GM12878 (cell line): ENCODE data around the gene WWC2. TPM values are rescaled to one million over a fixed set of nuclear protein-coding genes. Genes with fewer than 3 reads are reported as not detected.

Experiments
- ATAC-seq: fragments of 200-7000 bp; cut with Tn5 transposase; 3 replicates; pipeline ENCODE4 v1.9.1; 2020; ENCODE audit warnings: mild to moderate bottlenecking, moderate library complexity
- BruUV-seq: library from RNA; stranded (reverse); fragments of 400-500 nt; replicated peaks from 2 replicates; lab custom pipeline; 2021; lab: Mats Ljungman, UMichigan
- CTCF ChIA-PET: fragments of 300-600 bp; sonication (Branson Sonifier 250); formaldehyde crosslinking; extraction: SDS; loops from one replicate; lab custom pipeline; 2021; ENCODE audit warnings: inconsistent platforms; lab: Yijun Ruan, JAX
- POLR2A ChIA-PET: fragments of 350-600 bp; formaldehyde crosslinking; extraction: SDS; loops from one replicate; lab custom pipeline; 2021; ENCODE audit warnings: inconsistent platforms; lab: Charles Lee
- RAD21 ChIA-PET: fragments of 300-600 bp; sonication (Branson Sonifier 250); formaldehyde crosslinking; loops from one replicate; lab custom pipeline; 2023; ENCODE audit warnings: antibody characterized with exemption; ENCODE audit not compliant: unreplicated experiment; lab: Charles Lee
- SMC1A ChIA-PET: fragments of 300-600 bp; sonication (Branson Sonifier 250); formaldehyde crosslinking; loops from one replicate; lab custom pipeline; 2023; ENCODE audit not compliant: unreplicated experiment, uncharacterized antibody; lab: Charles Lee
- DNase-seq: peaks from one replicate; pipeline ENCODE4 v3.0.0-alpha.2; 2011; ENCODE audit warnings: low read depth, low spot score
- FAIRE-seq: peaks from 3 replicates; lab custom pipeline; 2011; peaks lifted over from hg19 to GRCh38; lab: Jason Lieb, UNC
- H2AFZ ChIP-seq: 2 replicates; pipeline ENCODE4 v1.6.0; 2011; ENCODE audit warnings: low read depth, low read length, control low read depth; ENCODE audit not compliant: control insufficient read depth
- H3K27ac ChIP-seq: 2 replicates; pipeline ENCODE4 v1.5.1; 2011; ENCODE audit warnings: control low read depth; ENCODE audit not compliant: control insufficient read depth, insufficient read depth
- H3K27me3 ChIP-seq, 2 experiments: replicated peaks in 1 of 2; 2 replicates each; pipeline versions ENCODE4 v1.6.0 to v1.6.1; 2011; ENCODE audit warnings: low read length in 1 of 2; ENCODE audit not compliant: control insufficient read depth in 2 of 2, insufficient read depth in 2 of 2
- H3K36me3 ChIP-seq, 2 experiments: 2 replicates each; pipeline ENCODE4 v1.5.1; 2011; ENCODE audit warnings: low read length in 1 of 2; ENCODE audit not compliant: control insufficient read depth in 2 of 2, insufficient read depth in 2 of 2
- H3K4me1 ChIP-seq: 2 replicates; pipeline ENCODE4 v1.6.1; 2011; ENCODE audit warnings: mild to moderate bottlenecking, low read length, moderate library complexity, mixed read lengths; ENCODE audit not compliant: control insufficient read depth, insufficient read depth
- H3K4me2 ChIP-seq: 2 replicates; pipeline ENCODE4 v1.6.0; 2011; ENCODE audit warnings: control low read depth; ENCODE audit not compliant: control insufficient read depth, insufficient read depth
- H3K4me3 ChIP-seq: fragments of 200-600 bp; sonication (generic); 2 replicates; pipeline ENCODE4 v1.5.1; 2016
- H3K79me2 ChIP-seq: 2 replicates; pipeline ENCODE4 v1.6.0; 2011; ENCODE audit warnings: low read length; ENCODE audit not compliant: control insufficient read depth, insufficient read depth
- H3K9ac ChIP-seq: 2 replicates; pipeline ENCODE4 v1.8.0; 2011; ENCODE audit warnings: low read length, control low read depth, mixed read lengths; ENCODE audit not compliant: control insufficient read depth, insufficient read depth
- H3K9me3 ChIP-seq: replicated peaks from 3 replicates; pipeline ENCODE4 v1.5.1; 2011; ENCODE audit warnings: mild to moderate bottlenecking, low read length; ENCODE audit not compliant: control insufficient read depth, insufficient read depth
- H4K20me1 ChIP-seq: 2 replicates; pipeline ENCODE4 v1.6.0; 2011; ENCODE audit not compliant: control insufficient read depth, insufficient read depth
- BHLHE40 ChIP-seq, 2 experiments: fragments of 450-650 bp in 1 of 2; IDR thresholded peaks; 2 replicates each; pipeline ENCODE4 v1.6.1; 2011 to 2017; ENCODE audit warnings: low read depth in 2 of 2, borderline replicate concordance in 1 of 2, improper control_type of control experiment in 1 of 2, low read length in 1 of 2, mild to moderate bottlenecking in 1 of 2
- BMI1 ChIP-seq: fragments of 450-650 bp; IDR thresholded peaks from 2 replicates; pipeline ENCODE4 v1.6.1; 2016; ENCODE audit warnings: mild to moderate bottlenecking, moderate library complexity, borderline replicate concordance
- FOXM1 ChIP-seq: IDR thresholded peaks from 2 replicates; pipeline ENCODE4 v1.6.1; 2012; ENCODE audit warnings: low read depth, mild to moderate bottlenecking, inconsistent platforms, low read length, moderate library complexity
- JUND ChIP-seq: IDR thresholded peaks from 2 replicates; pipeline ENCODE4 v1.6.1; 2012; ENCODE audit warnings: low read depth, mild to moderate bottlenecking, low read length, improper control_type of control experiment, moderate library complexity
- POLR2AphosphoS2 ChIP-seq: IDR thresholded peaks from 2 replicates; pipeline ENCODE4 v1.6.1; 2011; ENCODE audit warnings: low read depth, mild to moderate bottlenecking, low read length, improper control_type of control experiment, moderate library complexity
- POU2F2 ChIP-seq: IDR thresholded peaks from 3 replicates; pipeline ENCODE4 v1.6.1; 2011; ENCODE audit warnings: low read depth, mild to moderate bottlenecking, low read length, borderline replicate concordance
- RAD21 ChIP-seq: IDR thresholded peaks from 2 replicates; pipeline ENCODE4 v1.6.1; 2011; ENCODE audit warnings: mild to moderate bottlenecking, low read depth, low read length, moderate library complexity; ENCODE audit not compliant: insufficient read depth
- RUNX3 ChIP-seq: IDR thresholded peaks from 2 replicates; pipeline ENCODE4 v1.6.1; 2012; ENCODE audit warnings: low read length, inconsistent platforms
- SMC3 ChIP-seq: IDR thresholded peaks from 2 replicates; pipeline ENCODE4 v1.6.1; 2011; ENCODE audit warnings: low read length, improper control_type of control experiment, borderline replicate concordance
- TARDBP ChIP-seq: IDR thresholded peaks from 2 replicates; pipeline ENCODE4 v1.6.1; 2016; ENCODE audit warnings: borderline replicate concordance
- YY1 ChIP-seq: IDR thresholded peaks from 2 replicates; pipeline ENCODE4 v1.6.1; 2011; ENCODE audit warnings: low read depth, mild to moderate bottlenecking, low read length
- WGBS: methylation state at CpG from one replicate; pipeline ENCODE4 v1.1.6; 2016; ENCODE audit warnings: low lambda C conversion rate; ENCODE audit not compliant: insufficient replicate concordance, insufficient coverage; ENCODE audit errors: missing lambda C conversion rate; 5-methylcytosine and 5-hydroxymethylcytosine counted together
- in situ Hi-C: fragments of 300-500 bp; cut with MboI; formaldehyde crosslinking; loops from 9 replicates; pipeline ENCODE4 v1.14.3; 2018; ENCODE audit warnings: mixed read lengths
- intact Hi-C: fragments of 100-400 bp; cut with micrococcal nuclease; formaldehyde crosslinking; loops from one replicate; pipeline ENCODE4 v1.14.2; 2022; ENCODE audit not compliant: unreplicated experiment
- polyA plus RNA-seq, 11 experiments: library from polyadenylated mRNA; depleted of rRNA in 4 of 11; unstranded in 6 of 11; stranded (reverse) in 5 of 11; fragments of >200 nt; fragmentation: Nextera tagmentation in 4 of 11; fragmentation: Illumina TruSeq in 1 of 11; extraction: Ambion mirVana in 4 of 11; extraction: Trizol in 1 of 11; gene quantifications; 1 replicate in 1 of 11; 2 replicates in 10 of 11; pipeline versions ENCODE4 v1.2.1 to v1.2.3, GENCODE V29; 2011 to 2016; ENCODE audit warnings: inconsistent platforms in 2 of 11, missing spikeins in 2 of 11, low read depth in 1 of 11
- total RNA-seq, 4 experiments: library from RNA; depleted of rRNA in 3 of 4; stranded (reverse); fragments of >200 nt in 3 of 4; fragmentation: Illumina TruSeq in 1 of 4; extraction: Trizol in 1 of 4; gene quantifications; 2 replicates each; pipeline versions ENCODE4 v1.2.1 to v1.2.3, GENCODE V29; 2013 to 2021
- TF ChIP-seq, protein P1 (sequence below): IDR thresholded peaks from 2 replicates; pipeline ENCODE4 v1.6.1; 2012; ENCODE audit warnings: low read depth, low read length, improper control_type of control experiment
- TF ChIP-seq, protein P2 (sequence below), 3 experiments: IDR thresholded peaks in 2 of 3; conservative IDR thresholded peaks in 1 of 3; 2 replicates each; pipeline ENCODE4 v1.5.1; 2011; ENCODE audit warnings: low read depth in 3 of 3, low read length in 3 of 3, mild to moderate bottlenecking in 3 of 3, control low read depth in 2 of 3, moderate library complexity in 2 of 3, inconsistent platforms in 1 of 3, mixed read lengths in 1 of 3; ENCODE audit not compliant: control insufficient read depth in 2 of 3, insufficient read depth in 1 of 3; ENCODE audit errors: extremely low read depth in 1 of 3
- TF ChIP-seq, protein P3 (sequence below): fragments of 450-650 bp; IDR thresholded peaks from 2 replicates; pipeline ENCODE4 v1.6.1; 2017; ENCODE audit warnings: mild to moderate bottlenecking, low read depth, inconsistent platforms; ENCODE audit not compliant: poor library complexity, severe bottlenecking
- TF ChIP-seq, protein P4 (sequence below): fragments of 450-650 bp; IDR thresholded peaks from 2 replicates; pipeline ENCODE4 v1.6.1; 2016; ENCODE audit warnings: mild to moderate bottlenecking

The WWC2 gene
- total and polyA plus RNA-seq, 10 of the 15 experiments (the other 5 are each of a cell fraction or from before 2014, with no cell fraction given) = 0.02 to 0.72 (median 0.06) TPM; not detected in 3

DNA sequence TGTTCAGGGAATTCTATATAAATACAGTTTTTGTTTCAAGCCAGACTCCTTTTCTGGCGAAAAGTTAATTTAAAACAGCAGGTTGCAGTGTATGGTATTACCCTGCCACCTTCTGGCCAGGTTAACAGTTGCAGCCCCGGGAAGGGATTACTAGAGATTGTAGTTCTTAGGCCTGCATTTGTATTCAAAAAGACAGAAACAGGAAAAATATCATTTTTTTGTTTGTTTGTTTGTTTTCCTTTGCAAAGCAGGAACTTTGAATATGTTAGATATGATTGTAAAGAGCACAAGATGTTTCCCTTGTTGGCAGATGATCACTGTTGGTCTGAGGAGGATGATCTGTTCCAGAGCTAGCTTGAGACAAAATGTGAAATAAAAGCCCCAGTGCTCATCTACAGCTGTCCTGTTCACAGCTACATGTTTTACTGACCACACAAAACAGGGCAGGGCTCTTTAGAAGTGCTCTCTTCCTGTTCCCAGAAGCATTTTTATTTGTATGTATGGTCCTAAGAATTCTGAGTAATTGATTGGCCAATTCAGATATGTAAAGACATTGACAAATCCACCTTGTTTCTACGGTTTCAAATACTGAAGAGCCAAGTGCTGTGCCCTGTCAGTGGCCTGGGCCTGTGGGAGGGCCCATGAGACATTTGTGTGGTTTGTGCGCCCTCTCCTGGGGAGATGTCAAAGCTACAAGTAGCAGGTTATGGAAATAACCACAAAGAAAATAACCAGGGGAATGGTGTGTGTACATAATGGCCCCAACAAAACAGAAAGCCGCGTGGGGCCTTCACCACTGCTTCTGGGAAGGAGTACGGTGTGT lies 163.1 kb downstream of the WWC2 start:
- intact Hi-C loops (loop anchor here (1.0 to 10.0 kb wide), 4 partner anchors 145 to 457 kb away; no protein-coding TSS in a partner anchor), in situ Hi-C loops (no loop called here)
- TF ChIP-seq TARDBP (no peak), SMC3 (peak; percentile 74), JUND (no peak), RAD21 (peak; percentile 93), BMI1 (no peak), BHLHE40 (IDR thresholded peaks at IDR 0.05; ENCODE audit: borderline replicate concordance in 1 of 2, low read depth in 2 of 2, low read length in 1 of 2) (0 out of 4 replicates have a peak, but pooled peaks of 1 of the 2 experiments have one; percentile 11), YY1 (0 out of 2 replicates have a peak, but pooled peaks have one; percentile 43), FOXM1 (0 out of 2 replicates have a peak, but pooled peaks have one; percentile 33), POLR2AphosphoS2 (no peak), POU2F2 (peak; percentile 36; the same call in 1 of the 3 replicates), RUNX3 (peak; percentile 79)
- TF ChIP-seq, protein P1, sequence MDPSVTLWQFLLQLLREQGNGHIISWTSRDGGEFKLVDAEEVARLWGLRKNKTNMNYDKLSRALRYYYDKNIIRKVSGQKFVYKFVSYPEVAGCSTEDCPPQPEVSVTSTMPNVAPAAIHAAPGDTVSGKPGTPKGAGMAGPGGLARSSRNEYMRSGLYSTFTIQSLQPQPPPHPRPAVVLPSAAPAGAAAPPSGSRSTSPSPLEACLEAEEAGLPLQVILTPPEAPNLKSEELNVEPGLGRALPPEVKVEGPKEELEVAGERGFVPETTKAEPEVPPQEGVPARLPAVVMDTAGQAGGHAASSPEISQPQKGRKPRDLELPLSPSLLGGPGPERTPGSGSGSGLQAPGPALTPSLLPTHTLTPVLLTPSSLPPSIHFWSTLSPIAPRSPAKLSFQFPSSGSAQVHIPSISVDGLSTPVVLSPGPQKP = no peak
- TF ChIP-seq, protein P2, sequence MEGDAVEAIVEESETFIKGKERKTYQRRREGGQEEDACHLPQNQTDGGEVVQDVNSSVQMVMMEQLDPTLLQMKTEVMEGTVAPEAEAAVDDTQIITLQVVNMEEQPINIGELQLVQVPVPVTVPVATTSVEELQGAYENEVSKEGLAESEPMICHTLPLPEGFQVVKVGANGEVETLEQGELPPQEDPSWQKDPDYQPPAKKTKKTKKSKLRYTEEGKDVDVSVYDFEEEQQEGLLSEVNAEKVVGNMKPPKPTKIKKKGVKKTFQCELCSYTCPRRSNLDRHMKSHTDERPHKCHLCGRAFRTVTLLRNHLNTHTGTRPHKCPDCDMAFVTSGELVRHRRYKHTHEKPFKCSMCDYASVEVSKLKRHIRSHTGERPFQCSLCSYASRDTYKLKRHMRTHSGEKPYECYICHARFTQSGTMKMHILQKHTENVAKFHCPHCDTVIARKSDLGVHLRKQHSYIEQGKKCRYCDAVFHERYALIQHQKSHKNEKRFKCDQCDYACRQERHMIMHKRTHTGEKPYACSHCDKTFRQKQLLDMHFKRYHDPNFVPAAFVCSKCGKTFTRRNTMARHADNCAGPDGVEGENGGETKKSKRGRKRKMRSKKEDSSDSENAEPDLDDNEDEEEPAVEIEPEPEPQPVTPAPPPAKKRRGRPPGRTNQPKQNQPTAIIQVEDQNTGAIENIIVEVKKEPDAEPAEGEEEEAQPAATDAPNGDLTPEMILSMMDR (IDR thresholded peaks at IDR 0.05 in 2 of 3, conservative IDR thresholded peaks at IDR 0.05 in 1 of 3; ENCODE audit: control insufficient read depth in 2 of 3, extremely low read depth in 1 of 3, insufficient read depth in 1 of 3, low read depth in 3 of 3, low read length in 3 of 3) = peak; percentile 80 to 91 (median 87)
- TF ChIP-seq, protein P3, sequence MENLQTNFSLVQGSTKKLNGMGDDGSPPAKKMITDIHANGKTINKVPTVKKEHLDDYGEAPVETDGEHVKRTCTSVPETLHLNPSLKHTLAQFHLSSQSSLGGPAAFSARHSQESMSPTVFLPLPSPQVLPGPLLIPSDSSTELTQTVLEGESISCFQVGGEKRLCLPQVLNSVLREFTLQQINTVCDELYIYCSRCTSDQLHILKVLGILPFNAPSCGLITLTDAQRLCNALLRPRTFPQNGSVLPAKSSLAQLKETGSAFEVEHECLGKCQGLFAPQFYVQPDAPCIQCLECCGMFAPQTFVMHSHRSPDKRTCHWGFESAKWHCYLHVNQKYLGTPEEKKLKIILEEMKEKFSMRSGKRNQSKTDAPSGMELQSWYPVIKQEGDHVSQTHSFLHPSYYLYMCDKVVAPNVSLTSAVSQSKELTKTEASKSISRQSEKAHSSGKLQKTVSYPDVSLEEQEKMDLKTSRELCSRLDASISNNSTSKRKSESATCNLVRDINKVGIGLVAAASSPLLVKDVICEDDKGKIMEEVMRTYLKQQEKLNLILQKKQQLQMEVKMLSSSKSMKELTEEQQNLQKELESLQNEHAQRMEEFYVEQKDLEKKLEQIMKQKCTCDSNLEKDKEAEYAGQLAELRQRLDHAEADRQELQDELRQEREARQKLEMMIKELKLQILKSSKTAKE = peak; percentile 29
- TF ChIP-seq, protein P4, sequence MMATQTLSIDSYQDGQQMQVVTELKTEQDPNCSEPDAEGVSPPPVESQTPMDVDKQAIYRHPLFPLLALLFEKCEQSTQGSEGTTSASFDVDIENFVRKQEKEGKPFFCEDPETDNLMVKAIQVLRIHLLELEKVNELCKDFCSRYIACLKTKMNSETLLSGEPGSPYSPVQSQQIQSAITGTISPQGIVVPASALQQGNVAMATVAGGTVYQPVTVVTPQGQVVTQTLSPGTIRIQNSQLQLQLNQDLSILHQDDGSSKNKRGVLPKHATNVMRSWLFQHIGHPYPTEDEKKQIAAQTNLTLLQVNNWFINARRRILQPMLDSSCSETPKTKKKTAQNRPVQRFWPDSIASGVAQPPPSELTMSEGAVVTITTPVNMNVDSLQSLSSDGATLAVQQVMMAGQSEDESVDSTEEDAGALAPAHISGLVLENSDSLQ = peak; percentile 29; the same call in 1 of the 2 replicates
- Histone ChIP-seq H3K9me3 (no peaks in the 10 kb centered on the region), H2AFZ (no peak overlapping the region; the same call in 1 of the 2 replicates), H3K4me2 (no peak overlapping the region), H3K36me3 (no peaks in the 10 kb centered on the region), H3K4me1 (no peaks in the 10 kb centered on the region), H3K4me3 (no peak overlapping the region), H3K9ac (no peak overlapping the region), H4K20me1 (no peaks in the 10 kb centered on the region), H3K79me2 (no peaks in the 10 kb centered on the region), H3K27ac (no peak overlapping the region), H3K27me3 (no peaks in the 10 kb centered on the region; a peak in 1 of 4 replicates)
- peak; percentile 97 for ATAC-seq
- peak; percentile 27 for DNase-seq
- WGBS = 1% methylated on average over 7 of the region's 7 CpGs
- ChIA-PET RAD21 (interaction anchor here (0.5 to 2.5 kb wide), 10 partner anchors 10 to 1321 kb away, joined by 3 to 33 read pairs (median 4); no protein-coding TSS in a partner anchor), SMC1A (interaction anchor here (0.8 to 3.0 kb wide), 23 partner anchors 8 to 453 kb away, joined by 3 to 34 read pairs (median 4); no protein-coding TSS in a partner anchor), POLR2A (interaction anchor here (1.0 kb wide), 1 partner anchor 323 kb away, joined by 3 read pairs; no protein-coding TSS in a partner anchor), CTCF (interaction anchor here (0.6 to 3.5 kb wide), 45 partner anchors 8 to 603 kb away, joined by 3 to 77 read pairs (median 4); no protein-coding TSS in a partner anchor)
- no peak for FAIRE-seq
- no TSS peak for BruUV-seq
